ENCODE measurements around the gene ZNHIT3.
A peak's percentile ranks its signal among the peaks of the same experiment; 100 is the strongest.
"Not testable (repeated sequence)": the region's sequence is repeated elsewhere in the genome, so short reads cannot be mapped to it uniquely, and the experiment has no call there.

ZNHIT3 gene

DNA sequence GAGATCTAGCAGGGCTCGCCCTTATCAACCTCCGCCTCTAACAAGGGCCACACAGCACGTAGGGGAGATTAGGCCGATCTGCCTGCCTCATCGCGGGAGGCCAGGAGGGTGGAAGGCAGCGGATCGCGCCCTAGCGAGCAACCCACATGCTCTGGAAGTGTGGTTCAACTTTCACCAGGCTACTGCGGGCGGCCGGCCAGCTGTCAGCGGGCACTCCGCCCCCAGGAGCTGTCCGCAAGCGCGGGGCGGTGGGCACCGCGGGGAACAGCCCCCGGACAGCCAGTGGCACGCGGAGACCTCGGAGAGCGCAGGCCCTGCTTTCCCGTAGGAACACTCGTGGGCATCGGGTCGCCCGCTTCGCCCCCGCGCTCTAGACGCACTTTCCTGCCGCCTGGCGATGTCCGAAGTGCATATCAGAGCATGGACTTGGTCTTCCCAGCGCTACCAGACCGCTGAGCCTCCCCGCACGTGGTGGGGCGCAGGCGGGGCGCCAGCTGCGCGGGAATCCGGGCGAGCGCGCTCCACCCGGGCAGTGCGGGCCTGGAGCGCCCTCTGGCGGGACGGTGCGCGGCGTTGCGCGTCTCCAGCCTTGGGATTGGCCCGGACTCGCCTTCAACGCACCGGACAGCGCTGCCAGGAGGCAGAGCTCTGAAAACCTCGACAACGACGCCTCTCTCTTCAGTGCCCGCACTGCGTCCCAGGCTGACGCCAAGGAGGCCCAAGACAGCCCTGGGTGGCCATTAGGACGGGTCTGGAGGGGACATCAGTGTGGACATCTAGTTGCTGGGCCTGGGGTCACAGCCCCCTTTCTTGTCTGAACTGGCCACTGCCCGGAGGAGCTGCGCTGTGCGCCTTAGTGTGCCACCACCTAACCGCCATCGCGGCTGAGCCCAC is 3.6 kb upstream of the ZNHIT3 start:
- Histone ChIP-seq H3K9me3 (ENCODE audit: control insufficient read depth, low read length) (no peaks in the 10 kb centered on the region), H3K27ac (ENCODE audit: insufficient read depth, low read depth, low read length, poor library complexity, severe bottlenecking) (no peak overlapping the region), H3K36me3 (ENCODE audit: control insufficient read depth, insufficient read depth, low read length) (no peaks in the 10 kb centered on the region), H3K4me1 (ENCODE audit: control insufficient read depth, insufficient read depth, low read length) (no peaks in the 10 kb centered on the region), H3K4me3 (ENCODE audit: insufficient read depth, low read depth, low read length) (peak overlapping the region; percentile 1), H3K27me3 (ENCODE audit: control insufficient read depth, insufficient read depth, low read length, poor library complexity, severe bottlenecking) (peaks cover 37% of the 10 kb centered on the region)
- 12 to 13% methylated on average over 79 of the region's 79 CpGs for WGBS, 2 experiments

DNA sequence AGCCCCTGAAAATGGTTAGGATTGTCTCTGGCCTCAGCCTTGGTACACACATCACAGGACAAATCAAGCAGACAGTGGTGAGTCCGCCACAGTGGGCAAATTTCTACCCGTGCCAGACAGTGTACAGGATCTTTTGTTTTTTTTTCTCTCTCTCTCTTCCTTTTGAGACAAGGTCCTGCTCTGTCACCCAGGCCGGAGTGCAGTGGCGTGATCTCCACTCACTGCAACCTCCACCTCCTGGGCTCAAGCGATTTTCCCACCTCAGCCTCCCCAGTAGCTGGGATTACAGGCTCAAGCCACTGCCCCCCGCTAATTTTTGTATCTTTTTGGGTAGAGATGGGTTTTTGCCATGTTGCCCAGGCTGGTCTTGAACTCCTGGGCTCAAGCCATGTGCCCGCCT is 2.5 kb upstream of the ZNHIT3 start:
- 90% methylated on average over 7 of the region's 7 CpGs for WGBS, 2 experiments

DNA sequence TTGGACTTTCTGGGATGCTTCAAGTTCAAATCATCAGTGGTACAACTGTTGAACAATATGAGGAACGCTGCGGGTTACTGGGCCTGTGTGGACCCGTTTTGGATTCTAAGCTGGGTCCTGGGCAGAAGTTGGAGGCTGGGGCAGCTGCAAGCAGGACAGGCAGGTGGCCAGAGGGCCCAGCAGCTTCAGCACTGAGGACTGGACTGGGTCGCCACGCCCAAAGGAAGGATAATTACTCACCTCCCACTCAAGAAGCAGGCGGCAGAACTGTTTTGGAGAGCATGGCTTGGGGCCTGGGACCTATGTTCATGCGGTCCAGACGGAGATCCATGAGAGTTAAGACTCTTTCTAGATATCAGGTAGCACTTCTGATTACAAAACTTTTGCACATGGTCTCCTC is 1.5 kb upstream of the ZNHIT3 start:
- WGBS, 2 experiments: 92 to 95% methylated on average over 8 of the region's 8 CpGs
- Histone ChIP-seq H3K27ac (ENCODE audit: insufficient read depth, low read depth, low read length, poor library complexity, severe bottlenecking) (no peak overlapping the region), H3K4me3 (ENCODE audit: insufficient read depth, low read depth, low read length) (no peak overlapping the region), H3K36me3 (ENCODE audit: control insufficient read depth, insufficient read depth, low read length) (peaks cover 6% of the 10 kb centered on the region), H3K27me3 (ENCODE audit: control insufficient read depth, insufficient read depth, low read length, poor library complexity, severe bottlenecking) (peaks cover 37% of the 10 kb centered on the region), H3K9me3 (ENCODE audit: control insufficient read depth, low read length) (no peaks in the 10 kb centered on the region), H3K4me1 (ENCODE audit: control insufficient read depth, insufficient read depth, low read length) (no peaks in the 10 kb centered on the region)

More for the DNA sequence above, 2.5 kb upstream of the ZNHIT3 start:
- peaks cover 37% of the 10 kb centered on the region for H3K27me3 ChIP-seq (ENCODE audit: control insufficient read depth, insufficient read depth, low read length, poor library complexity, severe bottlenecking)
- not testable (repeated sequence) for H3K4me1 ChIP-seq (ENCODE audit: control insufficient read depth, insufficient read depth, low read length); H3K27ac ChIP-seq (ENCODE audit: insufficient read depth, low read depth, low read length, poor library complexity, severe bottlenecking); H3K36me3 ChIP-seq (ENCODE audit: control insufficient read depth, insufficient read depth, low read length); H3K4me3 ChIP-seq (ENCODE audit: insufficient read depth, low read depth, low read length); H3K9me3 ChIP-seq (ENCODE audit: control insufficient read depth, low read length)

DNA sequence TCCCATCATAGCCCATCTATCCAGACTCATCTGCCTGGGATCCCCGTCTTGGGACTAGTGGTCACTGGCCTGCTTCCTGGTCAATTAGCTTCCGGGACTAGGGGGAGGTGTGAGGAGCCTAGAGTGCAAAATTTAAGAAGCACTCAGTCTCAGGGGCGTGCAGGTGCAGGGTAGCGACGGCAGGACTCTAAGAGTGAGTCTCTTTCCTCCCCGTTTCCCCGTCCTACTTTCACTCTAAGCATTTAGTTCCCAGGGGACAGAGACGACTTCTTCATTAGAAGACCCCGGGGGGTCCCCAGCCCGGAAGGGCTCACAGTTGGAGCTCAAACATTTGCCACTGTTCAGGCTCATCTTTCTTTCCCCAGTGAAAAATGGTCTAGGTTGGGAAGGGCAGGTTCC is 677 bp upstream of the ZNHIT3 start:
- no peaks in the 10 kb centered on the region for H3K9me3 ChIP-seq (ENCODE audit: control insufficient read depth, low read length)
- WGBS, 2 experiments: 19 to 26% methylated on average over 10 of the region's 10 CpGs
- peak overlapping the region; percentile 87 for H3K4me3 ChIP-seq (ENCODE audit: insufficient read depth, low read depth, low read length)
- H3K4me1 ChIP-seq (ENCODE audit: control insufficient read depth, insufficient read depth, low read length): no peaks in the 10 kb centered on the region
- peaks cover 37% of the 10 kb centered on the region for H3K27me3 ChIP-seq (ENCODE audit: control insufficient read depth, insufficient read depth, low read length, poor library complexity, severe bottlenecking)
- peaks cover 8% of the 10 kb centered on the region for H3K36me3 ChIP-seq (ENCODE audit: control insufficient read depth, insufficient read depth, low read length)
- no peak overlapping the region for H3K27ac ChIP-seq (ENCODE audit: insufficient read depth, low read depth, low read length, poor library complexity, severe bottlenecking)

DNA sequence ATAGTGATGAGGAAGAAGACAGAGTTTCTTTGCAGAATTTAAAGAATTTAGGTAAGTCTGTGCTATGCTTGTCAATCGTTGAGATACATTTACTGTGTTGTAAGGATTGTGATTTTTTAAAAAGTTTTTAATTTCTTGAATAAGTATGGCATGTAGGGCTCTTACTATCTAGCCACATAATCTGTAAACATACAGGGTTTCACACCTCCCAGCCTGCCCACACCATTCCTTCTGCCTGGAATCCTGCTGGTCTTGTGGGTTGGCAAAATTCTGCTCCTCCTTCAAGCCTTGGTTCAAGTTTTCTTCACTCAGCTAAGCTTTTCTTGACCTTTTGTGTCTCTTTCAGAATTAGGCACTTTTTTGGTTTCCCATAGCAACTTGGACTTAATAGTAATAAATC is 7.5 kb downstream of the ZNHIT3 start:
- WGBS, 2 experiments: 86 to 93% methylated on average over 1 of the region's 1 CpG
- no peak overlapping the region for H3K4me3 ChIP-seq (ENCODE audit: insufficient read depth, low read depth, low read length)
- H3K27me3 ChIP-seq (ENCODE audit: control insufficient read depth, insufficient read depth, low read length, poor library complexity, severe bottlenecking): no peaks in the 10 kb centered on the region
- peaks cover 4% of the 10 kb centered on the region for H3K4me1 ChIP-seq (ENCODE audit: control insufficient read depth, insufficient read depth, low read length)
- H3K9me3 ChIP-seq (ENCODE audit: control insufficient read depth, low read length): no peaks in the 10 kb centered on the region
- peaks cover 41% of the 10 kb centered on the region for H3K36me3 ChIP-seq (ENCODE audit: control insufficient read depth, insufficient read depth, low read length)
- H3K27ac ChIP-seq (ENCODE audit: insufficient read depth, low read depth, low read length, poor library complexity, severe bottlenecking): no peak overlapping the region

DNA sequence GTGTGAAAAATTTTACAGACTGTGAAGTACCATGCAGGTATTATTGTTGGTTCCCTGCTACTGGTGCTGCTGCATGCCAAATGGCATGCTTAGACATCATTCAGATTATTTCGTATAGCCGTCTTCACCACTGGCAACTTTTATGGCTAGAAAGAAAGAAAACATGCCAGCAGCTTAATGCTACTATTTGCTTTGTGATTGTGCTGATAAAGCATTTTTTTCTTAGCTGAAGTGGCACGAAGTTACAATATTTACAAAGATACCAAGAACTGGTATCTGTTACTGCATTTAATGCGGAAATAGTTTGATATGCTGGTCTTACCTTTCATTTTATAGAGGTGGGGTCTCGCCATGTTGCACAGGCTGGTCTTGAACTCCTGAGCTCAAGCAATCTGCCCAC is 8.2 kb downstream of the ZNHIT3 start:
- peaks cover 39% of the 10 kb centered on the region for H3K36me3 ChIP-seq (ENCODE audit: control insufficient read depth, insufficient read depth, low read length)
- H3K27ac ChIP-seq (ENCODE audit: insufficient read depth, low read depth, low read length, poor library complexity, severe bottlenecking): peak overlapping the region; percentile 66
- H3K4me1 ChIP-seq (ENCODE audit: control insufficient read depth, insufficient read depth, low read length): peaks cover 4% of the 10 kb centered on the region
- H3K9me3 ChIP-seq (ENCODE audit: control insufficient read depth, low read length): no peaks in the 10 kb centered on the region
- no peaks in the 10 kb centered on the region for H3K27me3 ChIP-seq (ENCODE audit: control insufficient read depth, insufficient read depth, low read length, poor library complexity, severe bottlenecking)
- WGBS, 2 experiments: 93 to 99% methylated on average over 5 of the region's 5 CpGs
- no peak overlapping the region for H3K4me3 ChIP-seq (ENCODE audit: insufficient read depth, low read depth, low read length)

DNA sequence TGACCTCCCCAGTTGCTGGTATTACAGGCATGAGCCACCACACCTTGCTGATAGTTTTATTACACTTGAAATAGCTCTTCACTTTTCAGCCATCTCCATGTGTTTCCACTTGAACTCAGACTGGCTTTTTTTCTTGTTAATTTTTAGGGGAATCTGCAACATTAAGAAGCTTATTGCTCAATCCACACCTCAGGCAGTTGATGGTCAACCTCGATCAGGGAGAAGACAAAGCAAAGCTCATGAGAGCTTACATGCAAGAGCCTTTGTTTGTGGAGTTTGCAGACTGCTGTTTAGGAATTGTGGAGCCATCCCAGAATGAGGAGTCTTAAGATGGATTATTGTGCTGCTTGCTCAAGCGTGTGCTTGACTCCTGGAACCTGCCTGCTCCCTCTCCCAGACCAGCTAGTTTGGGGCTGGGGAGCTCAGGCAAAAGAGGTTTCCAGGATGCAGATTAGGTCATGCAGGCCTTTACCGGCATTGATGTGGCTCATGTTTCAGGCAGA is 8.6 kb downstream of the ZNHIT3 start:
- no peaks in the 10 kb centered on the region for H3K27me3 ChIP-seq (ENCODE audit: control insufficient read depth, insufficient read depth, low read length, poor library complexity, severe bottlenecking)
- no peak overlapping the region for H3K4me3 ChIP-seq (ENCODE audit: insufficient read depth, low read depth, low read length)
- 86 to 89% methylated on average over 3 of the region's 3 CpGs for WGBS, 2 experiments
- no peaks in the 10 kb centered on the region for H3K9me3 ChIP-seq (ENCODE audit: control insufficient read depth, low read length)
- H3K27ac ChIP-seq (ENCODE audit: insufficient read depth, low read depth, low read length, poor library complexity, severe bottlenecking): peak overlapping the region; percentile 66
- H3K36me3 ChIP-seq (ENCODE audit: control insufficient read depth, insufficient read depth, low read length): peaks cover 34% of the 10 kb centered on the region
- peaks cover 4% of the 10 kb centered on the region for H3K4me1 ChIP-seq (ENCODE audit: control insufficient read depth, insufficient read depth, low read length)

DNA sequence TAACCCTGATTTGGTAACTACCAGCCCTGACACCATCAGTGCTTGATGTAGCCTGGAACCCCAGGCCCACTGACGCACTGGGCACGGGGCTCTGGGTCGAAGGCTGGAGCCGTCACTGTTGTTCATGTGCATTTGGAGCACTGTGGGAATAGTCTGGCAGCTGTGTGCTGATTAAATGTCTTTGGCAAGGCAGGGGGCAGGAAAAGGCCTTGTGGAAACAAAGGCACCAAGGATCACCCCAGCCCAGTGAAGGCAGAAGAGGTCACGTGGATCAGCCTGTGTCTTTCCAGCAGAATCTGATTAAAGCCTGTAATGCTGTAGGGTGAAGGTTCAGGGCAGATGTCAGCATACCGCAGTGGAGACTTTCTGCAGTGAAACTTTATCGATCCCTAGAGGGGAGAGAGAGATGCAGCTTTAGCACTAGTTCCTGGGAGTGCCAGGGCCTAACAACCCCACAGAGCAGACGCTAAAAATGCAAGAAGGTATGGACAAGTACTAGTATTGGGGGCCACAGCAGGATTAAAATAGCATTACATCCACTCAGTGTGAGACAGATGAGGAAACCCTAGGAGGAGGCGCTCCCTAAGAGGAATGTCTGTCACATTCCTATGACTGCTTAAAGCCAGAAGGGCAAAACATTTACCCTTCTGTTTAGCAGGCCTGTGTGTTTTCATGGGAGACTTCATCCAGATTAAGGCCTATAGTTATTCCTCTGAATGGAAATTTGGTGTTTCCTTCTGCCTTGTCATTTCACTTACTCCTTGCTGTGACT is 9.7 kb downstream of the ZNHIT3 start:
- no peaks in the 10 kb centered on the region for H3K9me3 ChIP-seq (ENCODE audit: control insufficient read depth, low read length)
- H3K4me3 ChIP-seq (ENCODE audit: insufficient read depth, low read depth, low read length): no peak overlapping the region
- H3K27ac ChIP-seq (ENCODE audit: insufficient read depth, low read depth, low read length, poor library complexity, severe bottlenecking): peak overlapping the region; percentile 88
- peaks cover 4% of the 10 kb centered on the region for H3K4me1 ChIP-seq (ENCODE audit: control insufficient read depth, insufficient read depth, low read length)
- WGBS, 2 experiments: 90 to 93% methylated on average over 9 of the region's 9 CpGs
- H3K36me3 ChIP-seq (ENCODE audit: control insufficient read depth, insufficient read depth, low read length): peaks cover 34% of the 10 kb centered on the region
- no peaks in the 10 kb centered on the region for H3K27me3 ChIP-seq (ENCODE audit: control insufficient read depth, insufficient read depth, low read length, poor library complexity, severe bottlenecking)

DNA sequence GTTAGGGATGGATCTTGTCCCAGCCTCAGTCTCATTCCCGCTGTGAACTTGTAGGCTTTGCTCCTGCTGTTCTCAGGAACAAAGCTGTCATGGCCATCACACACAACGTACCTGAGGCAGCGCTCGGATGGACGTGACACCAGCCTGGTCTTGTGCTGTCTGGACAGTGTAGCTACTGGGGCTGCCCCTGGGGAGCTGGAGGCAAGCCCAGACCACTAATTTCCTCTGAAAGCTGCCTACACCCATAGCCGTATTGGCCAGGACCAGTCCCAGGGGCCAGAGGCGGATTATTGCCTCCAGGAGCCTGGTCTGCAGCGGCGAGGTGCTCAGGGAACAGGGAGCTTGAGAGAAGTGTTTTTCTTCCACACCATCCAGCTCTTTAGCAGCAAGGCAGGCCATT is 11.7 kb downstream of the ZNHIT3 start:
- no peak overlapping the region for H3K4me3 ChIP-seq (ENCODE audit: insufficient read depth, low read depth, low read length)
- 95 to 97% methylated on average over 9 of the region's 9 CpGs for WGBS, 2 experiments
- H3K4me1 ChIP-seq (ENCODE audit: control insufficient read depth, insufficient read depth, low read length): peaks cover 4% of the 10 kb centered on the region
- peak overlapping the region; percentile 16 for H3K27ac ChIP-seq (ENCODE audit: insufficient read depth, low read depth, low read length, poor library complexity, severe bottlenecking)
- H3K9me3 ChIP-seq (ENCODE audit: control insufficient read depth, low read length): no peaks in the 10 kb centered on the region
- peaks cover 29% of the 10 kb centered on the region for H3K36me3 ChIP-seq (ENCODE audit: control insufficient read depth, insufficient read depth, low read length)
- H3K27me3 ChIP-seq (ENCODE audit: control insufficient read depth, insufficient read depth, low read length, poor library complexity, severe bottlenecking): no peaks in the 10 kb centered on the region

All from ectodermal cell (in vitro differentiated cells).